Measurements from ENCODE around the gene OSGEP.

OSGEP gene

GRCh38 chr14:20429801-20430669, 24.6 kb downstream of the OSGEP start:
- peak in 1 of 2 donors; percentile 10 for ATAC-seq

- no peak for ATAC-seq
These were observed 25.8 kb downstream of the OSGEP start for GRCh38 chr14:20428802-20429201.

- no peak for ATAC-seq
These were observed 26.6 kb downstream of the OSGEP start for GRCh38 chr14:20428010-20428365.

- ATAC-seq = peak; percentile 33 to 48
These were observed 27.2 kb downstream of the OSGEP start for GRCh38 chr14:20427231-20428009.

- ATAC-seq = no peak
These were observed 29.8 kb downstream of the OSGEP start for GRCh38 chr14:20424851-20425250.

- no peak for ATAC-seq
These were observed 31.7 kb downstream of the OSGEP start for GRCh38 chr14:20422886-20423285.

- ATAC-seq = no peak
These were observed 33.3 kb downstream of the OSGEP start for GRCh38 chr14:20421267-20421666.

- peak; percentile 34 to 35 for ATAC-seq
These were observed 35.2 kb downstream of the OSGEP start for GRCh38 chr14:20419419-20419818.

- ATAC-seq = no peak
These were observed 36.1 kb downstream of the OSGEP start for GRCh38 chr14:20418501-20418909.

- no peak for ATAC-seq
These were observed 37.1 kb downstream of the OSGEP start for GRCh38 chr14:20417250-20418186.

- no peak for ATAC-seq
These were observed 38.4 kb downstream of the OSGEP start for GRCh38 chr14:20416223-20416622.

GRCh38 chr14:20415782-20416206, 38.8 kb downstream of the OSGEP start:
- peak in 1 of 2 donors; percentile 25 for ATAC-seq

GRCh38 chr14:20413744-20414082, 40.9 kb downstream of the OSGEP start:
- ATAC-seq = peak; percentile 27 to 30

GRCh38 chr14:20412876-20413743, 41.5 kb downstream of the OSGEP start, which contains the start of gene TEP1:
TEP1 (minus strand) TSS chr14:20413501; CDS start chr14:20408439, 5,062 bp downstream.
- peak; percentile 67 to 83 for ATAC-seq

GRCh38 chr14:20412411-20412810, 42.2 kb downstream of the OSGEP start:
- peak; percentile 78 to 84 for ATAC-seq

GRCh38 chr14:20409226-20409625, 45.4 kb downstream of the OSGEP start:
- no peak for ATAC-seq

- ATAC-seq = no peak
These were observed 51.1 kb downstream of the OSGEP start for GRCh38 chr14:20403521-20403920.

- ATAC-seq = peak; percentile 90 to 91
These were observed 53.5 kb downstream of the OSGEP start for GRCh38 chr14:20400965-20401593.

GRCh38 chr14:20400589-20400964, 54.0 kb downstream of the OSGEP start:
- peak; percentile 81 to 88 for ATAC-seq

GRCh38 chr14:20397511-20397910, 57.1 kb downstream of the OSGEP start:
- ATAC-seq = no peak
